Astrocyte (in vitro differentiated cells and primary cell): ENCODE data around the gene NTRK1. TPM values are rescaled to one million over a fixed set of nuclear protein-coding genes. Genes with fewer than 3 reads are reported as not detected.

Experiments
- DNase-seq: peaks from one replicate; pipeline ENCODE4 v3.0.0-alpha.2; 2010; ENCODE audit warnings: low read depth
- FAIRE-seq: peaks from 2 replicates; lab custom pipeline; 2011; peaks lifted over from hg19 to GRCh38; lab: Jason Lieb, UNC
- H2AFZ ChIP-seq: 2 replicates; pipeline ENCODE4 v1.6.0; 2012; ENCODE audit warnings: low read depth, low read length, inconsistent platforms
- H3K27ac ChIP-seq: 2 replicates; pipeline ENCODE4 v1.5.1; 2011; ENCODE audit warnings: low read depth, low read length, inconsistent platforms
- H3K27me3 ChIP-seq: 2 replicates; pipeline ENCODE4 v1.6.0; 2011; ENCODE audit warnings: low read length, inconsistent platforms; ENCODE audit not compliant: insufficient read depth
- H3K36me3 ChIP-seq: 2 replicates; pipeline ENCODE4 v1.5.1; 2011; ENCODE audit warnings: low read length, inconsistent platforms; ENCODE audit not compliant: insufficient read depth
- H3K4me1 ChIP-seq: 2 replicates; pipeline ENCODE4 v1.5.1; 2011; ENCODE audit warnings: low read length, inconsistent platforms; ENCODE audit not compliant: insufficient read depth
- H3K4me2 ChIP-seq: 2 replicates; pipeline ENCODE4 v1.6.0; 2012; ENCODE audit warnings: low read length, inconsistent platforms
- H3K4me3 ChIP-seq: 2 replicates; pipeline ENCODE4 v1.5.1; 2011; ENCODE audit warnings: low read depth, mild to moderate bottlenecking, low read length, inconsistent platforms; ENCODE audit not compliant: insufficient read depth
- H3K79me2 ChIP-seq: 2 replicates; pipeline ENCODE4 v1.6.0; 2012; ENCODE audit warnings: mild to moderate bottlenecking, low read length, inconsistent platforms; ENCODE audit not compliant: insufficient read depth
- H3K9ac ChIP-seq: 2 replicates; pipeline ENCODE4 v1.6.0; 2012; ENCODE audit warnings: mild to moderate bottlenecking, low read length, inconsistent platforms
- H3K9me3 ChIP-seq: 2 replicates; pipeline ENCODE4 v1.5.1; 2012; ENCODE audit warnings: low read depth, mild to moderate bottlenecking, low read length, inconsistent platforms; ENCODE audit not compliant: insufficient read depth
- H4K20me1 ChIP-seq: 2 replicates; pipeline ENCODE4 v1.6.0; 2012; ENCODE audit warnings: low read length, inconsistent platforms; ENCODE audit not compliant: insufficient read depth
- H3K27ac Mint-ChIP-seq: one replicate; pipeline ENCODE4 v1.8.0; 2021; ENCODE audit warnings: mild to moderate bottlenecking, mixed read lengths; ENCODE audit not compliant: unreplicated experiment
- H3K27me3 Mint-ChIP-seq: one replicate; pipeline ENCODE4 v1.8.0; 2021; ENCODE audit warnings: low read depth, mixed read lengths; ENCODE audit not compliant: unreplicated experiment
- H3K36me3 Mint-ChIP-seq: one replicate; pipeline ENCODE4 v1.8.0; 2021; ENCODE audit warnings: low read depth, mixed read lengths; ENCODE audit not compliant: unreplicated experiment
- H3K4me1 Mint-ChIP-seq: one replicate; pipeline ENCODE4 v1.8.0; 2021; ENCODE audit warnings: low read depth, mixed read lengths; ENCODE audit not compliant: unreplicated experiment
- H3K4me3 Mint-ChIP-seq: one replicate; pipeline ENCODE4 v1.8.0; 2021; ENCODE audit warnings: mild to moderate bottlenecking, moderate library complexity, mixed read lengths; ENCODE audit not compliant: unreplicated experiment
- H3K9me3 Mint-ChIP-seq: one replicate; pipeline ENCODE4 v1.8.0; 2021; ENCODE audit warnings: mild to moderate bottlenecking, mixed read lengths; ENCODE audit not compliant: unreplicated experiment
- CTCF ChIP-seq: IDR thresholded peaks from 2 replicates; pipeline ENCODE4 v1.5.1; 2011; ENCODE audit warnings: low read depth, mild to moderate bottlenecking, inconsistent platforms, low read length, moderate library complexity; ENCODE audit not compliant: insufficient read depth
- EZH2 ChIP-seq: IDR thresholded peaks from 2 replicates; pipeline ENCODE4 v1.6.1; 2012; ENCODE audit warnings: mild to moderate bottlenecking, low read length, inconsistent platforms; ENCODE audit not compliant: insufficient read depth
- total RNA-seq: library from RNA; stranded (reverse); gene quantifications from 2 replicates; pipeline ENCODE4 v1.2.1, GENCODE V29; 2021

Gene NTRK1
- total RNA-seq, 1 donor from 2014 or later, result 0.27 TPM

- Histone ChIP-seq H3K4me3 (peak overlapping the region; percentile 43), H3K27ac (no peak overlapping the region), H2AFZ (peak overlapping the region; percentile 91), H3K79me2 (no peaks in the 10 kb centered on the region), H4K20me1 (no peaks in the 10 kb centered on the region), H3K9ac (peak overlapping the region; percentile 44), H3K9me3 (no peaks in the 10 kb centered on the region), H3K4me2 (peak overlapping the region; percentile 81), H3K36me3 (no peaks in the 10 kb centered on the region), H3K4me1 (peaks cover 24% of the 10 kb centered on the region), H3K27me3 (peaks cover 2% of the 10 kb centered on the region)
- Mint-ChIP-seq H3K4me3 (peak overlapping the region; percentile 47), H3K36me3 (peaks cover 8% of the 10 kb centered on the region), H3K9me3 (peaks cover 4% of the 10 kb centered on the region), H3K27ac (peak overlapping the region; percentile 77), H3K4me1 (peaks cover 24% of the 10 kb centered on the region), H3K27me3 (peaks cover 22% of the 10 kb centered on the region)
- FAIRE-seq (no peak), DNase-seq (peak; percentile 40)
- TF ChIP-seq EZH2, result no peak
- TF ChIP-seq CTCF, result peak; percentile 33
Measured at GRCh38 chr1:156813750-156814570, 46.7 kb upstream of the NTRK1 start.

DNA sequence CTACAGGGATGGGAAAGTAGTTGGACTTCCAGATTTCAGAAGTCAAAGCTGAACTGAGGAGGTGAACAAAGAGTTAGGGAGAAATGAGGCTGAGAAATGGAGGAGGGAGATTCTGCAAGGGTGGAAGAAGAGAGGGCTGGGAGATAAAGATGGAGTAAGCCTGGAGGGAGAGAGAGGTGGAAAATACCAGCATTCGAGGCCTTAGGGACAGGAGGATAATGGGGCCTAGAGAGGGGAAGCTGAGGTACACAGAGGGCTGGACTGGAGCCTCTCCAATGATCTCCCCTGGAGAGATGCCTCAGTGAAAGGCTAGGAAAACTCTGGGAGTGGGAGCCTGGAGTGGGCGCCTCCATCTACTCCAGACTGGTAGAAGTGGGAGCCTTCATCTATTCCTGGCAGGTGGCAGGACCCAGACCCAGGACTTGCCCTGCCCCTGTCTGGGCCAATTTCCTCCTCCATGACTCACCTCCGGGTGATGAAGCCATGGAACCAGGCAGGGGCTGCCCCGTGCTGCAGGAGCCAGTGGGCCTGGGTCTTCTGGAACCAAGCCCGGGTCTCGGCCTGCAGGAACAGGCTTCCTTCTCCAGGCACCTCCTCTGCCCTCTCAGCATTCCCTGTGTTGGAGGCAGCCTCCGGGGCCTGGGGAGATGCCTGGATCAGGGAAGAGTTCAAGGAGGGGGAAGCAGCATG is 45.9 kb upstream of the NTRK1 start:
- Mint-ChIP-seq H3K9me3 (peaks cover 4% of the 10 kb centered on the region), H3K4me3 (peak overlapping the region; percentile 47), H3K27me3 (peaks cover 24% of the 10 kb centered on the region), H3K27ac (peak overlapping the region; percentile 77), H3K4me1 (peaks cover 24% of the 10 kb centered on the region), H3K36me3 (peaks cover 8% of the 10 kb centered on the region)
- Histone ChIP-seq H3K27ac (no peak overlapping the region), H3K4me1 (peaks cover 24% of the 10 kb centered on the region), H3K27me3 (peaks cover 2% of the 10 kb centered on the region), H2AFZ (peak overlapping the region; percentile 91), H3K9ac (peak overlapping the region; percentile 44), H3K36me3 (no peaks in the 10 kb centered on the region), H4K20me1 (no peaks in the 10 kb centered on the region), H3K79me2 (no peaks in the 10 kb centered on the region), H3K9me3 (no peaks in the 10 kb centered on the region), H3K4me3 (no peak overlapping the region), H3K4me2 (peak overlapping the region; percentile 81)
- FAIRE-seq (no peak), DNase-seq (no peak)
- no peak for TF ChIP-seq EZH2
- no peak for TF ChIP-seq CTCF
